H9 (cell line): Measurements from ENCODE around the gene TEX28. TPM values are rescaled to one million over a fixed set of nuclear protein-coding genes. Genes with fewer than 3 reads are reported as not detected.
"Not testable (repeated sequence)": the region's sequence is repeated elsewhere in the genome, so short reads cannot be mapped to it uniquely, and the experiment has no call there.

Source experiments
- DNase-seq: peaks from one replicate; pipeline ENCODE4 v3.0.0-alpha.2; 2017
- H2AFZ ChIP-seq: one replicate; pipeline ENCODE4 v1.6.1; 2013; ENCODE audit warnings: mild to moderate bottlenecking, low read length, control low read depth, moderate library complexity
- H2AK5ac ChIP-seq: 2 replicates; pipeline ENCODE4 v1.6.1; 2013; ENCODE audit warnings: low read length, control low read depth, mixed read lengths; ENCODE audit not compliant: insufficient read length
- H2BK120ac ChIP-seq: one replicate; pipeline ENCODE4 v1.6.1; 2013; ENCODE audit warnings: low read depth, mild to moderate bottlenecking, low read length, control low read depth, inconsistent platforms; ENCODE audit not compliant: poor library complexity, severe bottlenecking
- H2BK12ac ChIP-seq: 2 replicates; pipeline ENCODE4 v1.6.1; 2013; ENCODE audit warnings: low read length, control low read depth, mixed read lengths, low read depth; ENCODE audit not compliant: insufficient read length
- H2BK15ac ChIP-seq: 2 replicates; pipeline ENCODE4 v1.6.1; 2013; ENCODE audit warnings: low read depth, low read length, control low read depth
- H2BK20ac ChIP-seq: one replicate; pipeline ENCODE4 v1.6.1; 2013; ENCODE audit warnings: low read depth, mild to moderate bottlenecking, low read length, control low read depth, inconsistent platforms; ENCODE audit not compliant: poor library complexity, severe bottlenecking
- H2BK5ac ChIP-seq: 2 replicates; pipeline ENCODE4 v1.6.1; 2013; ENCODE audit warnings: low read length, control low read depth, mixed read lengths; ENCODE audit not compliant: insufficient read length
- H3K14ac ChIP-seq: 2 replicates; pipeline ENCODE4 v1.6.1; 2013; ENCODE audit warnings: low read length, control low read depth; ENCODE audit not compliant: insufficient read depth
- H3K18ac ChIP-seq: 2 replicates; pipeline ENCODE4 v1.6.1; 2013; ENCODE audit warnings: low read depth, mild to moderate bottlenecking, mixed read lengths, low read length, control low read depth; ENCODE audit not compliant: insufficient read length
- H3K23ac ChIP-seq: 2 replicates; pipeline ENCODE4 v1.6.1; 2013; ENCODE audit warnings: low read length, control low read depth, mixed read lengths, low read depth; ENCODE audit not compliant: insufficient read length
- H3K23me2 ChIP-seq: 2 replicates; pipeline ENCODE4 v1.6.1; 2013; ENCODE audit warnings: low read depth, mild to moderate bottlenecking, mixed read lengths, low read length, control low read depth; ENCODE audit not compliant: insufficient read length, poor library complexity, severe bottlenecking
- H3K27ac ChIP-seq: 2 replicates; pipeline ENCODE4 v1.5.1; 2013; ENCODE audit warnings: low read length, control low read depth, mixed read lengths, low read depth; ENCODE audit not compliant: insufficient read length
- H3K27me3 ChIP-seq: 2 replicates; pipeline ENCODE4 v1.6.1; 2013; ENCODE audit warnings: low read length, control low read depth, inconsistent platforms; ENCODE audit not compliant: insufficient read depth
- H3K4ac ChIP-seq: 2 replicates; pipeline ENCODE4 v1.6.1; 2013; ENCODE audit warnings: low read depth, mild to moderate bottlenecking, control low read depth, inconsistent platforms, low read length, moderate library complexity
- H3K4me1 ChIP-seq: 2 replicates; pipeline ENCODE4 v1.6.1; 2013; ENCODE audit warnings: low read length, control low read depth, inconsistent platforms; ENCODE audit not compliant: insufficient read depth
- H3K4me2 ChIP-seq: 2 replicates; pipeline ENCODE4 v1.6.1; 2013; ENCODE audit warnings: low read length, control low read depth, mixed read lengths; ENCODE audit not compliant: insufficient read length, insufficient read depth
- H3K56ac ChIP-seq: 2 replicates; pipeline ENCODE4 v1.6.1; 2013; ENCODE audit warnings: low read depth, mild to moderate bottlenecking, mixed read lengths, low read length, control low read depth; ENCODE audit not compliant: insufficient read length
- H3K79me1 ChIP-seq: 2 replicates; pipeline ENCODE4 v1.6.1; 2013; ENCODE audit warnings: low read depth, mild to moderate bottlenecking, moderate library complexity, low read length, control low read depth, inconsistent platforms; ENCODE audit not compliant: insufficient read depth, poor library complexity, severe bottlenecking
- H3K79me2 ChIP-seq: 2 replicates; pipeline ENCODE4 v1.6.1; 2013; ENCODE audit warnings: low read length, control low read depth, inconsistent platforms; ENCODE audit not compliant: insufficient read depth
- H3K9ac ChIP-seq: 2 replicates; pipeline ENCODE4 v1.6.1; 2013; ENCODE audit warnings: low read length, control low read depth, mixed read lengths; ENCODE audit not compliant: insufficient read length; ENCODE audit errors: extremely low read depth
- H3K9me3 ChIP-seq: one replicate; pipeline ENCODE4 v1.6.1; 2013; ENCODE audit warnings: low read depth, low read length, inconsistent platforms; ENCODE audit not compliant: control insufficient read depth
- H3T11ph ChIP-seq: one replicate; pipeline ENCODE4 v1.6.1; 2013; ENCODE audit warnings: mild to moderate bottlenecking, low read length, control low read depth, inconsistent platforms
- H4K20me1 ChIP-seq: one replicate; pipeline ENCODE4 v1.6.1; 2013; ENCODE audit not compliant: control insufficient read depth, insufficient read length, insufficient read depth
- H4K5ac ChIP-seq: 2 replicates; pipeline ENCODE4 v1.6.1; 2013; ENCODE audit warnings: low read depth, mild to moderate bottlenecking, mixed read lengths, low read length, control low read depth; ENCODE audit not compliant: insufficient read length
- H4K8ac ChIP-seq: replicated peaks from 2 replicates; pipeline ENCODE4 v1.6.1; 2013; ENCODE audit warnings: low read length, control low read depth, mixed read lengths, low read depth; ENCODE audit not compliant: insufficient read length
- H4K91ac ChIP-seq: 2 replicates; pipeline ENCODE4 v1.6.1; 2013; ENCODE audit warnings: low read depth, mild to moderate bottlenecking, moderate library complexity, mixed read lengths, low read length, control low read depth; ENCODE audit not compliant: insufficient read length
- H3K27ac Mint-ChIP-seq, 3 experiments: 2 replicates in 2 of 3; 3 replicates in 1 of 3; pipeline ENCODE4 v1.8.0; 2020 to 2021; ENCODE audit warnings: mixed read lengths in 3 of 3, mild to moderate bottlenecking in 1 of 3, moderate library complexity in 1 of 3
- H3K27me3 Mint-ChIP-seq: 2 replicates; pipeline ENCODE4 v1.8.0; 2021; ENCODE audit warnings: low read depth, mild to moderate bottlenecking, moderate library complexity, mixed read lengths
- H3K36me3 Mint-ChIP-seq, 3 experiments: 2 replicates in 2 of 3; 3 replicates in 1 of 3; pipeline ENCODE4 v1.8.0; 2020 to 2021; ENCODE audit warnings: low read depth in 3 of 3, mixed read lengths in 3 of 3; ENCODE audit not compliant: insufficient read depth in 1 of 3
- H3K4me1 Mint-ChIP-seq, 2 experiments: 2 replicates each; pipeline ENCODE4 v1.8.0; 2020; ENCODE audit warnings: mixed read lengths in 2 of 2
- H3K4me3 Mint-ChIP-seq, 2 experiments: 2 replicates in 1 of 2; 3 replicates in 1 of 2; pipeline ENCODE4 v1.8.0; 2020 to 2021; ENCODE audit warnings: mild to moderate bottlenecking in 2 of 2, mixed read lengths in 2 of 2, moderate library complexity in 1 of 2
- H3K9me3 Mint-ChIP-seq, 2 experiments: 2 replicates in 1 of 2; 3 replicates in 1 of 2; pipeline ENCODE4 v1.8.0; 2020; ENCODE audit warnings: mild to moderate bottlenecking in 2 of 2, mixed read lengths in 2 of 2, moderate library complexity in 1 of 2
- CTCF ChIP-seq: fragments of 200-600 bp; sonication (generic); conservative IDR thresholded peaks from 3 replicates; pipeline ENCODE4 v1.8.0; 2021; ENCODE audit warnings: antibody characterized with exemption, mild to moderate bottlenecking
- WGBS: extraction: QIAGEN DNeasy Blood & Tissue Kit; methylation state at CpG from one replicate; pipeline ENCODE4 v1.1.7; 2013; ENCODE audit warnings: missing lambda C conversion rate, low lambda C conversion rate, mixed read lengths; ENCODE audit not compliant: insufficient read length; ENCODE audit errors: extremely low coverage; 5-methylcytosine and 5-hydroxymethylcytosine counted together
- long read RNA-seq: library from polyadenylated mRNA; unstranded; transcript quantifications from one replicate; pipeline ENCODE4 v2.0.0, GENCODE V29; 2020
- total RNA-seq: library from RNA; stranded (reverse); gene quantifications from 2 replicates; pipeline ENCODE4 v1.2.1, GENCODE V29; 2021

The TEX28 gene
- not detected in 2 replicates for total RNA-seq
- long read RNA-seq: 0 reads

GRCh38 chrX:154294791-154295574 is at the start of gene TEX28:
TSS of gene TEX28 (minus strand) at chrX:154295124. CDS start at chrX:154292117, 3,007 bp downstream.
- DNase-seq: no peak
- H3K4ac ChIP-seq: no peak within 1 kb of the TSS
- H3K23ac ChIP-seq: no peak within 1 kb of the TSS
- H2BK20ac ChIP-seq: no peak within 1 kb of the TSS
- H4K91ac ChIP-seq: no peak within 1 kb of the TSS
- H3K23me2 ChIP-seq: no peaks in the 10 kb centered on the region
- no peak within 1 kb of the TSS for H3K9ac ChIP-seq
- H4K8ac ChIP-seq: no peak within 1 kb of the TSS
- H3T11ph ChIP-seq: no peak within 1 kb of the TSS
- no peak within 1 kb of the TSS for H3K4me2 ChIP-seq
- Mint-ChIP-seq H3K4me1 (0 out of 4 replicates have a peak, but pooled peaks cover 0 to 2% of the 10 kb centered on the region in 2 experiments), H3K9me3 (peaks cover 36 to 49% of the 10 kb centered on the region in 2 experiments), H3K27me3 (no peaks in the 10 kb centered on the region; the same call in 1 of the 2 replicates), H3K36me3 (peaks cover 3 to 4% (median 3%) of the 10 kb centered on the region in 3 experiments; a peak in 4 of 7 replicates), H3K4me3 (peak within 1 kb of the TSS in 1 of 2 experiments; percentile 50; a peak in 1 of 5 replicates), H3K27ac (no peak within 1 kb of the TSS; a peak in 1 of 7 replicates)
- H3K14ac ChIP-seq: no peak within 1 kb of the TSS
- no peak for TF ChIP-seq CTCF
- H3K27ac ChIP-seq: no peak within 1 kb of the TSS
- H3K27me3 ChIP-seq: no peaks in the 10 kb centered on the region
- no peak within 1 kb of the TSS for H2AK5ac ChIP-seq
- H3K4me1 ChIP-seq: no peaks in the 10 kb centered on the region
- no peaks in the 10 kb centered on the region for H3K79me1 ChIP-seq
- H2BK15ac ChIP-seq: no peak within 1 kb of the TSS
- no peaks in the 10 kb centered on the region for H4K20me1 ChIP-seq
- no peaks in the 10 kb centered on the region for H3K79me2 ChIP-seq
- H4K5ac ChIP-seq: no peak within 1 kb of the TSS
- H2BK120ac ChIP-seq: no peak within 1 kb of the TSS
- WGBS: no CpG with 5 or more reads among the region's 39 CpGs
- H2BK12ac ChIP-seq: no peak within 1 kb of the TSS
- H3K9me3 ChIP-seq: peaks cover 6% of the 10 kb centered on the region
- H2AFZ ChIP-seq: no peak within 1 kb of the TSS
- no peak within 1 kb of the TSS for H3K18ac ChIP-seq
- H2BK5ac ChIP-seq: no peak within 1 kb of the TSS
- no peak within 1 kb of the TSS for H3K56ac ChIP-seq

- not testable (repeated sequence) for H3K79me1 ChIP-seq
These were observed 48.7 kb upstream of the TEX28 start for GRCh38 chrX:154343620-154344019.

More at GRCh38 chrX:154343620-154344019, 48.7 kb upstream of the TEX28 start:
- not testable (repeated sequence) for H3K23me2 ChIP-seq, H2BK5ac ChIP-seq, DNase-seq, H2AK5ac ChIP-seq, H3K4me3 Mint-ChIP-seq, H2BK15ac ChIP-seq, H3K4me1 ChIP-seq, H3T11ph ChIP-seq, H3K27ac ChIP-seq, H3K36me3 Mint-ChIP-seq, H3K4ac ChIP-seq, H3K79me2 ChIP-seq, H3K4me2 ChIP-seq, H3K18ac ChIP-seq, H3K27me3 ChIP-seq, H4K5ac ChIP-seq, H3K9ac ChIP-seq, H3K23ac ChIP-seq, H4K20me1 ChIP-seq, H3K14ac ChIP-seq, H3K27me3 Mint-ChIP-seq, H2BK120ac ChIP-seq, H3K56ac ChIP-seq, H4K91ac ChIP-seq, H2BK12ac ChIP-seq, H2AFZ ChIP-seq, H4K8ac ChIP-seq, H3K27ac Mint-ChIP-seq, H2BK20ac ChIP-seq, H3K4me1 Mint-ChIP-seq
- H3K9me3 ChIP-seq: peaks cover 11% of the 10 kb centered on the region
- no CpG with 5 or more reads among the region's 20 CpGs for WGBS
- peaks cover 12% of the 10 kb centered on the region in 2 experiments for H3K9me3 Mint-ChIP-seq
